CD4-positive, alpha-beta T cell treated with Interleukin-4 for 1 hour (primary cell): ENCODE data around the gene DTX2.
A peak's percentile ranks its signal among the peaks of the same experiment; 100 is the strongest.
"Not testable (repeated sequence)": the region's sequence is repeated elsewhere in the genome, so short reads cannot be mapped to it uniquely, and the experiment has no call there.

ENCODE experiments used
- DNase-seq, 2 donors: peaks; one replicate each; pipeline ENCODE4 v3.0.0-alpha.2; 2020 to 2022

DTX2 gene

DNA sequence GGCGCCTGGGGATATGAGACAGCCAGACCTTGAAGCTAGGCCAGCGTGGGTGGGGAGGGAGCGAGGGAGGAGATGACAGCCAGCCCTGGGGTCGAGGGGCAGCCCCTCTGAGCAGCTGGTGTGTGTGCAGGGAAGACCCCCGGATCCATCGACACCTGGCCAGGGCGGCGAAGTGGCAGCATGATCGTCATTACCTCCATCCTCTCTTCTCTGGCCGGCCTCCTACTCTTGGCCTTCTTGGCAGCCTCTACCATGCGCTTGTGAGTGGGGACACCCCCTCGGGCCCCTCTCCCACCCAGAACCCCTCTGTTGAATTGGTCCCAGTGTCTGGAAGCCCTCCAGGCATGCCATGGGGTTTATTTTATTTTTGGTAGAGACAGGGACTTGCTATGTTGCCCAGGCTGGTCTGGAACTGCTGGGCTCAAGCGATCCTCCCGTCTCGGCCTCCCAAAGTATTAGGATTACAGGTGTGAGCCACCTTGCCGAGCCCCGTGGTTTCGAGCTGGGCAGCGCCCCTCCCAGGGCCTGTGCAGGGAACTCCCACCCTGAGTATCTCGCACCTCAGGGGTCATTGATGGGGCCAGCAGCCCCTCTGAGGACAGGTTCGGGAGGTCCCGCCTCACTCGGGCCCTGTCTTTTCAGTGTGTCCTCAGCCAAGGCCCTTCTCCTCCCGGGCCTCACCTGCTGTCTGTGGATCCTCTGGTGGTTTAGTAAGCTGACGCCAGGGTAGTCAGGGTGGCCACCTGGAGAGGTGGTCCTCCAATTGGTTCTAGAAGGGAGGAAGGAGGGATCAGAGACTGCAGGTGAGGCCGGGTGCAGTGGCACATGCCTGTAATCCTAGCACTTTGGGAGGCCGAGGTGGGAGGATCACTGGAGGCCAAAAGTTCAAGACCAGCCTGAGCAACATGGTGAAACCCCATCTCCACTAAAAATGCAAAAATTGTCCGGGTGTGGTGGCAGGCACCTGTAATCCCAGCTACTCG is 52.6 kb downstream of the DTX2 start:
- DNase-seq: no peak

DNA sequence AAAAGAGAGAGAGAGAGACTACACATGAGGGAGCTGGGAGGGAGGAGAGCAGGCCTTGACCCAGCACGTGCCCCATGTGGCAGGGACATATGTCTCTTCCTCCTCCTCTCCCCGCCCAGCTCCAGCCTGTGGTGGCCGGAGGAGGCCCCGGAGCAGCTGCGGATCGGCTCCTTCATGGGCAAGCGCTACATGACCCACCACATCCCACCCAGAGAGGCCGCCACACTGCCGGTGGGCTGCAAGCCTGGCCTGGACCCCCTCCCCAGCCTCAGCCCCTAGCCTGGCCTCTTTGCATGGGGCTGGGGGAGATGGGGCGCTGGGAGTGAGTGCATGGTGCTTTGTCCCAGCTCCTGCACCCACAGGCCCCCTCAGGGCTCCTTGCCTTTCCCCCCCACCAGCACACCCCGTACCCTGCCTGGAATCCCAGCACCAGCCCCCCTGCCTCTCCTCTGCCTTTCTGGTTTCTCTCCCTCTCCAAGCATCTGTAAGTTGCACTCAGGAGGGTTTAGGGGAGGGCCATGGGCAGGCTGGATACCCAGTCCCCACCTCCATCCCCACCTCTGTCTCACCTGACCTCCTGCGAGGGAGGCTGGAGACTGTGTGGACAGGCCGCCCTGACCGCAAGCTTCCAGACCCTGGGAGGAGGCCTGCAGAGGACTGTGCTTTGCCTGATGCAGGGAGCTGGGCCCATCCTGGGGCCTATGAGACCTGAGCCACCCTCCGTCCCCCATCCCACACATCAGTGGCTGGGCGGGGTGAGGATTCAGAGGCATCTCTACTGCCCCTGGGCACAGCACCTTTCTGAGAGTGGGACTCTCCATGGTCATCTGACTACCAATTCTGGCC is 53.6 kb downstream of the DTX2 start:
- DNase-seq: no peak

DNA sequence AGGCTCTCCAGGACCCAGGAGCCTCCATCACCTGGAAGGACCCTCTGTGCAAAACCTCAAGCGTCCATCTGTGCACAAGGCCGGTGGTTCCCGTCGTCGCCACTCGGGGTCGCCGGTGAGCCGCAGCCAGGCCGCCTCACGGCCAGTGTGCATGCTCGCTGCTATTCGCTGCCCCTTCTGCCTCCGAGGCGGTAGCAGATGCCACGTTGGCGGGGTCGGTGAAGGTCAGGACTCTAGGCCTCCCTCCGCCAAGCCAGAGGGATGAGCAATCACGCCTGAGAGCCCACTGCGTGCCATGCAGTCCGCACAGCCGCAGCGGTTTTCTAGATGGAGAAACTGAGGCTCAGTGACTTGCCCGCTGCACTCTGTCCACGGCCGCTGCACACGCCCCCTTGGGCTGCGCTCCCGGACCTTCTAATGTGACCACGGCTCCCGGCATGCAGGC is 54.5 kb downstream of the DTX2 start:
- DNase-seq: peak in 1 of 2 donors; percentile 30

DNA sequence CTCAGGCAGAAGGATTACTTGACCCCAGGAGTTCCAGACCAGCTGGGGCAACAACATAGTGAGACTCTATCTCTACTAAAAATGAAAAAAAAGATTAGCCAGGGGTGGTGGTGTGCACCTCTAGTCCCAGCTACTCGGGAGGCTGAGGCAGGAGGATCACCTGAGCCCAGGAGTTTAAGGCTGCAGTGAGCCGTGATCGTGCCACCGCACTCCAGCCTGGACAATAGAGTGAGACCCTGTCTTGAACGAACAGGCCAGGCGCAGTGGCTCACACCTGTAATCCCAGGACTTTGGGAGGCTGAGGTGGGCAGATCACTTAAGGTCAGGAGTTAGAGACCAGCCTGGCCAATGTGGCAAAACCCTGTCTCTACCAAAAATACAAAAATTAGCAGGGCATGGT is 55.4 kb downstream of the DTX2 start:
- not testable (repeated sequence) for DNase-seq

DNA sequence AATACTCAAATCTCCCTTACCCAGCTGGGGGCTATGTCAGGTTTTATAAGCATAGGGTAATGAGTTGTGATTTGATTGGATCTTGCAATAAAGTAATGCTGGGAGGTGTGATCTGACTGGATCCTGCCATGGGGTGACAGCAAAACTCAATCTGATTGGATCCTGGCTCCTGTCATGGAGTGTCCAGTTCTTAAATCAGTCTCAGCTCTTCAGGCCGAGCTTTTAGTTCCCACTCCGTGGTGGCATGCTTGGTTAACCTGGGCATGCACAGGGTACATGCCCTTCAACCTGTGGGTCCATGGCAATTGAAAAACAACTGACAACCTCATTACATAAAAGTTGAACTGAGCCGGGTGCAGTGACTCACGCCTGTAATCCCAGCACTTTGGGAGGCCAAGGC is 64.7 kb downstream of the DTX2 start:
- DNase-seq: not testable (repeated sequence)

DNA sequence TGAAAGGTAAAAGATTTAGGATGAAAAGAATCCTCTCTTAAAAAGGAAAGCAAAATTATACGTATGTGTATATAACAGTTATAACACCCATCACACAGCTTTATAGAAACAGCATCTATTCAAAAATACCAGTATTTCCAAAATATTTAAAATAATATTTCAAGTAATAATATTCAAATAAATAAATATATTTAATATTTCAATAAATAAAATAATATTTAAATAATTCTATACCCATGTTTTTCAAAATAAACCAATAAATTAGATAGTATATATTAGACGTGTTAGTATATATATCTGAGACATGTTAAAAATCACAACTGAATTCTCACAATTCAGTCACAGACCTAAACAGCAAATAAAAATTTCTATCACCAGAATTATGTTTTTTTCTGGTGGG is 70.1 kb downstream of the DTX2 start:
- not testable (repeated sequence) for DNase-seq

DNA sequence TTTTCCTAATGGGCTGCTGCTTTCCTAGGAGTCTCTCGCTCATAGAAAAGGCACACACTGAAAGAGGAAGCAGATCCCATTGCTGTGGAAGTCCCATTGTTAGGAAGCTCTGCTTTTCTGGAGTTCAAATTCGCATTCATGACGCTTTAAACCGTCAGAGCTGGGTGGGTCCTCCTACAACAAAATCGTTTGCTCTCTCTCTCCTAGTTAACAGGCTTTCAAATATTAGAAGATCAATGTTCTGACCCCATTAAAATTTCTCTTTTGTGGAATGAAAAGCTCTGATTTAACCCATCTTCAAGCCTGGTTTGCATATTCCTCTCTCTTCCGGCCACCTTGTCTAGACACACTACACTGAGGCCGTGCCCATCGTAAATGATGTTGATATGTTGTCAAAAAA is 81.7 kb downstream of the DTX2 start, which contains the start of gene SPDYE16:
TSS of gene SPDYE16 (minus strand) at position 101 of the 400 bp plus-strand sequence. CDS start 1,838 bp downstream, outside the sequence.
- DNase-seq: not testable (repeated sequence)

DNA sequence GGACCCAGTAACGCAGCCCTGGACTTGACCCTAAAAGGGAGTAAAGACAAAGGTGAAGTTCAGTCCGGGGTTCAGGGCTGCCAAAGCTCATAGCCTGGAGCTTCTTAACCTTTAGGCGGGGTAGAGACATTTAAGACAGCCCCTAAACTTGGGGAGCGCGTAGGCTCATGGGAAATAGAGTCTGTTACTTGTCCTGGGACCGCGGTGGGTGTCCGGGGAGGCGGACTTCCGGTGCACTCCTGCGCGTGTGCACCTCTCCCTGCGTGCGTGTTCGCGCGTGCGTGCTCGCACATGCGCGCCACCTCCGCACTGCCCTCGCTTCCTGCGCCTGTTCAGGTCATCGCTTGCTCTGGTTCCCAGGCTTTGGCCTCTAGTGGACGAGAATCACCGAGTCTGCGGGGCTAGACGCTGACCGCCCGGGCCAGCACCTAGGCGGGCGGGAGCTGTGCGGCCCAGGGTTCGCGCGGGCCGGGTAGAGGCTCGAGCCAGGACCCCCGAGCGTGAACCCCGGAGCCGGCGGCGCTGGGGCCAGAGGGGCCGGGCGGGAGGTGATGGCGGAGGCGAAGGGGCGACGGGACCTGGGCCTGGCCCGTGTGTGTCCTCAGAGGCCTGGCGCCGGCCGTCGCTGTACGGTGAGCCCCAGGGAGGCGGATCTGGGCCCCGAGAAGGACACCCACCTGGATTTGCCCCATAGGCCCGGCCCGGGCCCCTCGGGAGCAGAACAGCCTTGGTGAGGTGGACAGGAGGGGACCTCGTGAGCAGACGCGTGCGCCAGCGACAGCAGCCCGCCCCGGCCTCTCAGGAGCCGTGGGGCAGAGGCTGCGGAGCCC is 87.7 kb downstream of the DTX2 start:
- DNase-seq: peak; percentile 90 to 91

DNA sequence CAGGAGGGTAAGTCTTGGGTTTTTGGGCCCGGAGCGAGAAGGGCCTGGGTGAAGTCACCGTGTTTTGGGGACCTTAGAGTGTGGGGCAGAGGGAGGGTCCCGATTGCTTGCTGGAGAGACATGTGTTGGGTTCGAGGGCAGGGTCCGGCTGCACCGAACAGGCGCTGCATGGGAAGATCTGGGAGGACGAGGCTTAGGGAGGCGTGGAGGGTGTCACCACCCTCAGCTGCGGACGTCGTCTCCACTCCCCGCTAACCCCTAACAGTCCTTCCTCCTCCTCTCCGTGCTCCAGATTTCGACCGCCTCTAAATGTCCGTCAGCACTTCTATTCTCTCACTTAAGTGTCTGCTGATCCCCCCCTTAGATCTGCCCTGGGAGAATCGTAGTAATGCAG is 88.3 kb downstream of the DTX2 start:
- DNase-seq: not testable (repeated sequence)

DNA sequence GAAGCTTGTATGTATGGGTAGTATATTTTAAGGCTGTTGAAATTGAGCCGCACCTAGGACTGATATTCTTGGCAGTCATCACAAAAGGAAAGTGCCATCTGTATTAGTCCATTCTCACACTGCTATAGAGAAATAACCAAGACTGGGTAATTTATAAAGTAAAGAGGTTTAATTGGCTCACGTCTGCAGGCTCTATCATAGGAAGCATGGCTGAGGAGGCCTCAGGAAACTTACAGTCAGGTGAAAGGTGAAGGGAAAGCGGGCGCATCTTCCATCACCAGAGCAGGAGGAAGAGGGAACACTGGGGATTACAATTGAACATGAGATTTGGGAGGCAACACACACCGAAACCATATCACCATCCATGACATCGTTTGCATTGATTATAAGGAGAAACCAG is 90.5 kb downstream of the DTX2 start:
- not testable (repeated sequence) for DNase-seq
